Peyer's patch (tissue), 4 donors: ENCODE measurements around the gene SLC22A16. TPM values are rescaled to one million over a fixed set of nuclear protein-coding genes. Genes with fewer than 3 reads are reported as not detected.
"Not testable (repeated sequence)": the region's sequence is repeated elsewhere in the genome, so short reads cannot be mapped to it uniquely, and the experiment has no call there.

Source experiments
- DNase-seq, 3 donors: peaks; one replicate each; pipeline ENCODE4 v3.0.0-alpha.2; 2017 to 2019
- H3K27ac ChIP-seq, 4 donors: fragments of 200-600 bp; sonication (generic); one replicate each; pipeline ENCODE4 v1.5.1; 2016 to 2019
- H3K27me3 ChIP-seq, 2 donors: fragments of 200-600 bp; sonication (generic); one replicate each; pipeline ENCODE4 v1.5.1; 2019
- H3K36me3 ChIP-seq, 3 donors: fragments of 200-600 bp; sonication (generic); one replicate each; pipeline ENCODE4 v1.5.1; 2016 to 2019
- H3K4me1 ChIP-seq, 4 donors: fragments of 200-600 bp; sonication (generic); one replicate each; pipeline ENCODE4 v1.5.1; 2016 to 2019
- H3K4me3 ChIP-seq, 4 donors: fragments of 200-600 bp; sonication (generic); 1 replicate in 3 of 4; 2 replicates in 1 of 4; pipeline ENCODE4 v1.5.1; 2016 to 2019; ENCODE audit warnings: mild to moderate bottlenecking in 1 of 4
- H3K9me3 ChIP-seq, 4 donors: fragments of 200-600 bp; sonication (generic); one replicate each; pipeline ENCODE4 v1.5.1; 2016 to 2019; ENCODE audit warnings: mild to moderate bottlenecking in 1 of 4
- POLR2A ChIP-seq, 2 donors: fragments of 450-650 bp; IDR thresholded peaks; one replicate each; pipeline ENCODE4 v1.5.1; 2017; ENCODE audit warnings: antibody characterized with exemption in 2 of 2, mild to moderate bottlenecking in 2 of 2, moderate library complexity in 2 of 2
- total RNA-seq, 4 donors: library from RNA; depleted of rRNA; stranded (reverse); fragments of >200 nt; gene quantifications; one replicate each; pipeline ENCODE4 v1.1.0, GENCODE V29; 2016
- TF ChIP-seq, protein P1 (sequence below), 6 experiments: fragments of 450-650 bp in 4 of 6; fragments of 200-600 bp in 2 of 6; sonication (generic) in 1 of 6; IDR thresholded peaks; one replicate each; pipeline ENCODE4 v1.5.1; 2017 to 2019; ENCODE audit warnings: antibody characterized with exemption in 6 of 6, mild to moderate bottlenecking in 3 of 6, moderate library complexity in 1 of 6

SLC22A16 gene
- total RNA-seq, 4 donors from 2014 or later = not detected

DNA sequence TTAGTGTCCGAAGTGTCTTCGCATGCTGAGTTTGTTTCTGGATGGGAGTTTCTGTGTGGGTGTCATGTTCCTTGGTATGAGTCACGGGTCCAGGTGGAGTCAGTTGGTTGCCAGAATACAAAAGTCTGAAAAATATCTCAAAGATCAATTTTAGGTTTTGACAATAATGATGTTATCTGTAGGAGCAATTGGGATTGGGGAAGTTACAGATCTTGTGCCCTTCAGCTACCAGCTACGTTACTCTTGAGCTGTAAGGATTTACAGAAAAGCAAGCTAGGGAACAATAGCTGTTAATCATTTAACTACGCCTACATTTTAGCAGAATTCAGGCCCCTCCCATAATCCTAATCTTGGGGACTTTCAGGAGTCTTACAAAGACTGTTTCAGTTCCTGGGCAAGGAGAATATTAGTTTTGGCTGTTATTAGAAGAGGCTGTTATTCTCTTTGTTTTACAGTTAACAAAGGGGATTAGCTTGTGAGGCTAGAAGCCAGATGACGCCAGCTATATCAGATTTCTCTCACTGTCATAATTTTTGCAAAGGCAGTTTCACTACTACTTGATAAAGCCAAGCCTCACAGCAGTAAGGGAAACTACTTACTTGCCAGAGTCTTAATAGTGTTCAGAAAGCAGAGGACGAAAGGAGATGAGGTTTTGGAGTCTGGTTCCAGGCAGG, 15.4 kb upstream of the SLC22A16 start:
- Histone ChIP-seq H3K9me3 (no peaks in the 10 kb centered on the region), H3K36me3 (no peaks in the 10 kb centered on the region), H3K4me3 (no peak overlapping the region), H3K27ac (no peak overlapping the region), H3K27me3 (no peaks in the 10 kb centered on the region), H3K4me1 (no peaks in the 10 kb centered on the region)
- TF ChIP-seq, protein P1, sequence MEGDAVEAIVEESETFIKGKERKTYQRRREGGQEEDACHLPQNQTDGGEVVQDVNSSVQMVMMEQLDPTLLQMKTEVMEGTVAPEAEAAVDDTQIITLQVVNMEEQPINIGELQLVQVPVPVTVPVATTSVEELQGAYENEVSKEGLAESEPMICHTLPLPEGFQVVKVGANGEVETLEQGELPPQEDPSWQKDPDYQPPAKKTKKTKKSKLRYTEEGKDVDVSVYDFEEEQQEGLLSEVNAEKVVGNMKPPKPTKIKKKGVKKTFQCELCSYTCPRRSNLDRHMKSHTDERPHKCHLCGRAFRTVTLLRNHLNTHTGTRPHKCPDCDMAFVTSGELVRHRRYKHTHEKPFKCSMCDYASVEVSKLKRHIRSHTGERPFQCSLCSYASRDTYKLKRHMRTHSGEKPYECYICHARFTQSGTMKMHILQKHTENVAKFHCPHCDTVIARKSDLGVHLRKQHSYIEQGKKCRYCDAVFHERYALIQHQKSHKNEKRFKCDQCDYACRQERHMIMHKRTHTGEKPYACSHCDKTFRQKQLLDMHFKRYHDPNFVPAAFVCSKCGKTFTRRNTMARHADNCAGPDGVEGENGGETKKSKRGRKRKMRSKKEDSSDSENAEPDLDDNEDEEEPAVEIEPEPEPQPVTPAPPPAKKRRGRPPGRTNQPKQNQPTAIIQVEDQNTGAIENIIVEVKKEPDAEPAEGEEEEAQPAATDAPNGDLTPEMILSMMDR (IDR thresholded peaks at IDR 0.05) = no peak
- DNase-seq = no peak

DNA sequence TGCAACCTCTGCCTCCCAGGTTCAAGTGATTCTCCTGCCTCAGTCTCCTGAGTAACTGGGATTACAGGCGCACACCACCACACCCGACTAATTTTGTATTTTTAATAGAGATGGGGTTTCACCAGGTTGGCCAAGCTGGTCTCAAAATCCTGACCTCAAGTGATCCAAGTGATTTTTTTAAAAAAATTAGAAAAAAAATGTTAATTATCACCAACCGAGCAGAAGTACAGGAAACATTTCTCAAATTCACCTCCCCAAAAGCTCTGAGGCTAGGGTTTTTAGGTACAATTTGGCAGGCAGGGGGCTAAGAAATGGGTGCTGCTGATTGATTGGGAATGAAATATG, 14.9 kb upstream of the SLC22A16 start:
- no peaks in the 10 kb centered on the region for H3K36me3 ChIP-seq
- H3K27ac ChIP-seq = no peak overlapping the region
- TF ChIP-seq, protein P1 (IDR thresholded peaks at IDR 0.05) = no peak
- TF ChIP-seq POLR2A (IDR thresholded peaks at IDR 0.05) = no peak
- DNase-seq = no peak
- H3K27me3 ChIP-seq = no peaks in the 10 kb centered on the region
- H3K4me1 ChIP-seq = no peaks in the 10 kb centered on the region
- no peak overlapping the region for H3K4me3 ChIP-seq
- no peaks in the 10 kb centered on the region for H3K9me3 ChIP-seq

GRCh38 chr6:110490110-110490509, 13.7 kb upstream of the SLC22A16 start:
- Histone ChIP-seq H3K9me3 (no peaks in the 10 kb centered on the region), H3K27ac (no peak overlapping the region), H3K4me3 (no peak overlapping the region), H3K36me3 (no peaks in the 10 kb centered on the region), H3K27me3 (no peaks in the 10 kb centered on the region), H3K4me1 (no peaks in the 10 kb centered on the region)
- no peak for DNase-seq
- no peak for TF ChIP-seq POLR2A (IDR thresholded peaks at IDR 0.05)
- TF ChIP-seq, protein P1 (IDR thresholded peaks at IDR 0.05) = no peak

GRCh38 chr6:110488606-110489190, 12.3 kb upstream of the SLC22A16 start:
- no peak overlapping the region for H3K4me3 ChIP-seq
- no peak overlapping the region for H3K27ac ChIP-seq
- H3K9me3 ChIP-seq = no peaks in the 10 kb centered on the region
- TF ChIP-seq, protein P1 (IDR thresholded peaks at IDR 0.05) = no peak
- TF ChIP-seq POLR2A (IDR thresholded peaks at IDR 0.05) = no peak
- DNase-seq = no peak
- H3K27me3 ChIP-seq = no peaks in the 10 kb centered on the region
- no peaks in the 10 kb centered on the region for H3K4me1 ChIP-seq
- H3K36me3 ChIP-seq = no peaks in the 10 kb centered on the region

DNA sequence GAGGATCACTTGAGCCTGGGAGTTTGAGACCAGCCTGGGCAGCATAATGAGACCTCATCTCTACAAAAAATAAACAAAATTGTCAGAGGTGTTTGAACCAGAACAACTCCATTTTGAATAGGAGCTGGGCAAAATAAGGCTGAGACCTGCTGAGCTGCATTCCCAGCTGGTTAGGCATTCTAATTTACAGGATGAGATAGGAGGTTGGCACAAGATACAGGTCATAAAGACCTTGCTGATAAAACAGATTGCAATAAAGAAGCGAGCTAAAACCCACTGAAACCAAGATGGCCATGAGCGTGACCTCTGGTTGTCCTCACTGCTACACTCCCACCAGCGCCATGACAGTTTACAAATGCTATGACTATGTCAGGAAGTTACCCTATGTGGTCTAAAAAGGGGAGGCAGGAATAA, 11.6 kb upstream of the SLC22A16 start:
- H3K27me3 ChIP-seq, H3K36me3 ChIP-seq, H3K4me1 ChIP-seq, H3K9me3 ChIP-seq, H3K27ac ChIP-seq, DNase-seq, H3K4me3 ChIP-seq: not testable (repeated sequence)

GRCh38 chr6:110486756-110487155, 10.3 kb upstream of the SLC22A16 start:
- Histone ChIP-seq H3K36me3 (no peaks in the 10 kb centered on the region), H3K27me3 (no peaks in the 10 kb centered on the region), H3K27ac (no peak overlapping the region), H3K4me3 (no peak overlapping the region), H3K9me3 (no peaks in the 10 kb centered on the region), H3K4me1 (no peaks in the 10 kb centered on the region)
- TF ChIP-seq, protein P1 (IDR thresholded peaks at IDR 0.05) = no peak
- TF ChIP-seq POLR2A (IDR thresholded peaks at IDR 0.05) = no peak
- no peak for DNase-seq
